ENCODE results near the gene RFK. TPM values are rescaled to one million over a fixed set of nuclear protein-coding genes. Genes with fewer than 3 reads are reported as not detected.

RFK gene
- total and polyA plus RNA-seq, 11 donors, result 11.2 to 29.5 (median 23.6) TPM

GRCh38 chr9:76390656-76391055, 3.6 kb downstream of the RFK start:
- Histone ChIP-seq H3K27me3 (no peaks in the 10 kb centered on the region), H3K9me3 (peaks cover 0 to 8% (median 0%) of the 10 kb centered on the region in 12 donors), H3K4me1 (peaks cover 0 to 37% (median 14%) of the 10 kb centered on the region in 12 donors), H3K27ac (peak overlapping the region in 2 of 12 donors; percentile 7 to 22), H3K4me3 (no peak overlapping the region), H3K36me3 (peaks cover 0 to 53% (median 37%) of the 10 kb centered on the region in 9 donors)
- intact Hi-C loops (cut with DNase I), result loop anchor here in 1 of 10 donors (5.0 kb wide), 1 partner anchor 267 kb away; no protein-coding TSS in a partner anchor
- DNase-seq (no peak), ATAC-seq (no peak)
- 19 to 37% (median 26%) methylated on average over 1 of the region's 1 CpG for WGBS, 4 donors
- TF ChIP-seq CTCF (IDR thresholded peaks at IDR 0.05), result no peak
- TF ChIP-seq POLR2A (IDR thresholded peaks at IDR 0.05), result no peak

GRCh38 chr9:76379494-76379893, 14.7 kb downstream of the RFK start:
- ATAC-seq, result no peak
- Histone ChIP-seq H3K27me3 (no peaks in the 10 kb centered on the region), H3K36me3 (peaks cover 0 to 12% (median 0%) of the 10 kb centered on the region in 9 donors), H3K4me1 (peaks cover 0 to 19% (median 5%) of the 10 kb centered on the region in 12 donors), H3K27ac (no peak overlapping the region), H3K4me3 (no peak overlapping the region), H3K9me3 (no peaks in the 10 kb centered on the region)
- WGBS, 4 donors, result 92 to 97% (median 94%) methylated on average over 2 of the region's 2 CpGs
- no peak for TF ChIP-seq POLR2A (IDR thresholded peaks at IDR 0.05)
- no peak for TF ChIP-seq CTCF (IDR thresholded peaks at IDR 0.05)
- no peak for DNase-seq
- intact Hi-C loops (cut with DNase I), result no loop called here

- ATAC-seq (no peak), DNase-seq (no peak)
- no peaks in the 10 kb centered on the region for H3K9me3 ChIP-seq
- no peak overlapping the region for H3K4me3 ChIP-seq
- no peak for TF ChIP-seq CTCF (IDR thresholded peaks at IDR 0.05)
- WGBS, 4 donors, result 82 to 89% (median 86%) methylated on average over 6 of the region's 6 CpGs
- intact Hi-C loops (cut with DNase I), result no loop called here
- H3K27me3 ChIP-seq, result no peaks in the 10 kb centered on the region
- no peak overlapping the region for H3K27ac ChIP-seq
- peaks cover 0 to 29% (median 5%) of the 10 kb centered on the region in 12 donors for H3K4me1 ChIP-seq
- H3K36me3 ChIP-seq, result peaks cover 0 to 4% (median 0%) of the 10 kb centered on the region in 9 donors
Measured at GRCh38 chr9:76378367-76379073, 15.7 kb downstream of the RFK start.

- H3K4me3 ChIP-seq, result no peak overlapping the region
- peaks cover 0 to 36% (median 11%) of the 10 kb centered on the region in 12 donors for H3K4me1 ChIP-seq
- H3K9me3 ChIP-seq, result no peaks in the 10 kb centered on the region
- no peaks in the 10 kb centered on the region for H3K27me3 ChIP-seq
- TF ChIP-seq CTCF (IDR thresholded peaks at IDR 0.05), result no peak
- TF ChIP-seq POLR2A (IDR thresholded peaks at IDR 0.05), result no peak
- intact Hi-C loops (cut with DNase I), result no loop called here
- DNase-seq (no peak), ATAC-seq (no peak)
- no peaks in the 10 kb centered on the region for H3K36me3 ChIP-seq
- H3K27ac ChIP-seq, result no peak overlapping the region
Measured at GRCh38 chr9:76377791-76378190, 16.4 kb downstream of the RFK start.

All from heart left ventricle (tissue), 16 donors.